Stimulated activated CD4-positive, alpha-beta T cell treated with anti-CD3 and anti-CD28 coated beads, TNF-alpha, amount 100 ng/mL, for 48 hours (primary cell): Measurements from ENCODE around the gene MGAT4D.
"Not testable (repeated sequence)": the region's sequence is repeated elsewhere in the genome, so short reads cannot be mapped to it uniquely, and the experiment has no call there.

ENCODE experiments used
- DNase-seq, 3 donors: peaks; one replicate each; pipeline ENCODE4 v3.0.0-alpha.2; 2020; ENCODE audit warnings: low read depth in 3 of 3

Gene MGAT4D

GRCh38 chr4:140439644-140440142 is 58.4 kb downstream of the MGAT4D start:
- DNase-seq: no peak

- DNase-seq: no peak
These were observed 70.1 kb downstream of the MGAT4D start for GRCh38 chr4:140427919-140428471.

- DNase-seq: peak in 2 of 3 donors; percentile 6 to 36
These were observed 70.8 kb downstream of the MGAT4D start, which contains the start of gene CLGN for GRCh38 chr4:140427106-140427918. CLGN (minus strand) TSS chr4:140427648; CDS start chr4:140413078, 14,570 bp downstream.

GRCh38 chr4:140426610-140427105 is 71.4 kb downstream of the MGAT4D start:
- DNase-seq: no peak

GRCh38 chr4:140423106-140423505 is 75.0 kb downstream of the MGAT4D start:
- DNase-seq: no peak

GRCh38 chr4:140413130-140413969 is 84.7 kb downstream of the MGAT4D start:
- not testable (repeated sequence) for DNase-seq

- DNase-seq: no peak
These were observed 89.1 kb downstream of the MGAT4D start for GRCh38 chr4:140408974-140409373.

DNA sequence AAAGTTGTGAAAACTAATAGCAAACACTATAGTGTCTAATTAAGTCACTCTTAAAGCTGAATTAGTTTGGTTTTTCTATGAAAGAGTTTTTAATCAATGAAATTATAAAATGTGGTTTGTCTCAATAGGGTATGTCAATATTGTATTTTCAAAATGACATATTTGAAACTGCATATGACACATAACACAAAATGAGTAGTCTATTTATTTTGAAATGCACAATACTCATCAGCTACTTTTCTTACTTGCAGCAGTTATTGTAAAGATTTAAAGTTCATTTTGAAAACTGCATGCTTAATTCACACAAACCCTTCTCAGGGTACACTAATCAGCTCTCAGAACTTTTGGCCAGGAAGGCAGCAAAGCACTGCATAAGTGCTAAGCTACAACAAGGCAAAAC is 91.8 kb downstream of the MGAT4D start:
- DNase-seq: no peak

GRCh38 chr4:140400111-140400510 is 98.0 kb downstream of the MGAT4D start:
- no peak for DNase-seq

DNA sequence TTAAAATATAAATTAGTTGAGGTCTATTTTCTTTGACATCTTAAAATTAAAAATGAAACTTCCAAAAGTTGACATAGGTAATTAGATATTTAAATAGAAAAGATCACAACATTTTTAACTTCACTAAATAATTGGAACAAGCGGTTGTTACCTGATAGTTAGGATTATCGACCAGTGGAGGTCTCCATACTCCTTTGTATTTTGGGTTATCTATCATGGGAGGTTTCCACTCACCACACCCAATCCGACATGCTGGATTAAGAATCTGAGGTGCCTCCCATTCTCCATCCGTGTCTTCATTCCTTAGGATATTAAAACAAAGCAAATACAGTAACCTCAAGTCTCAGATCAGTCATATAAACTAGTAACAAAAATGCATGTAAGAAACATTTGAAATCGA is 102.4 kb downstream of the MGAT4D start:
- DNase-seq: no peak
